GM18502 (cell line): Measurements from ENCODE around the gene SYNDIG1.
"Not testable (repeated sequence)": the region's sequence is repeated elsewhere in the genome, so short reads cannot be mapped to it uniquely, and the experiment has no call there.

Source experiments
- ATAC-seq: cut with Tn5 transposase; IDR thresholded peaks from one replicate; pipeline ENCODE4 v1.9.1; 2021; ENCODE audit warnings: mild to moderate bottlenecking; ENCODE audit not compliant: unreplicated experiment, poor library complexity

The SYNDIG1 gene

DNA sequence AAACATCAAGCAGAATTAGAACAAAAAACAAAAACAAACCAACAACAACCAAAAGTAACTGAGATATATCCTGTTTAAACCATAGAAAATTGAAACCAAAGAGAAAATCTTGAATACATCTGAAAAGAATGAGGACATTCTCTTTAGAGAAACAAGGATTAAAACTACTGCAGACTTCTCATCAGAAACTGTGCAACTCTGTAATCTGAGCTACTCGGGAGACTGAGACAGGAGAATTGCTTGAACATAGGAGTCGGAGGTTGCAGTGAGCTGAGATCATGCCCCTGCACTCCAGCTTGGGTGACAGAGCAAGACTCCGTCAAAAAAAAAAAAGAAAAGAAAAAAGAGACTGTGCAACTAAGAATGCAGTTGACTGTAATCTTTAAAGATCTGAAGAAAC is 153.4 kb downstream of the SYNDIG1 start:
- ATAC-seq = no peak

DNA sequence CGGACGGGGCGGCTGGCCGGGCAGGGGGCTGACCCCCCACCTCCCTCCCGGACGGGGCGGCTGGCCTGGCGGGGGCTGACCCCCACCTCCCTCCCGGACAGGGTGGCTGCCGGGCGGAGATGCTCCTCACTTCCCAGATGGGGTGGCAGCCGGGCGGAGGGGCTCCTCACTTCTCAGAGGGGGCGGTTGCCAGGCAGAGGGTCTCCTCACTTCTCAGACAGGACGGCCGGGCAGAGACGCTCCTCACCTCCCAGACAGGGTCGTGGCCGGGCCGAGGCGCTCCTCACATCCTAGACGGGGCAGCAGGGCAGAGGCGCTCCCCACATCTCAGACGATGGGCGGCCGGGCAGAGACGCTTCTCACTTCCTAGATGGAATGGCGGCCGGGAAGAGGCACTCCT is 156.7 kb downstream of the SYNDIG1 start:
- ATAC-seq = not testable (repeated sequence)

DNA sequence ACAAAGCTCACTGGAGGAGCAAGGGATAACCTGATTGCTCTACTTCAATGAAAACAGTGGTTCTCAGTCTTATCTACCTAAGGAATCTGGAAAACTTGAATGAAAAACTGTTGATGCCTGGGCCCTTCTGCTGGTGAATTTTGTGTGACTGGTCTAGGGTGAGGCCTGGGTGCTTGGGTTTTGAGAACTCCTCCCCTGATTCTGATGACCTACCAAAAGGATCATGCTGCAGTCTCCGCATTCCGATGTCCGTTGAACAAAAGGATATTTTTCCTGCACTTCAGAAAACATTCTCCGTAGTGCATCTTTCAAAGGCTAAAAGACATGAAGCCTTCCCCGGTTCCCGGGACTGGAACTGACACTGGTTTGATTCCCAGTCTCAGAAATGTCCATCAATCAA is 157.9 kb downstream of the SYNDIG1 start:
- no peak for ATAC-seq

DNA sequence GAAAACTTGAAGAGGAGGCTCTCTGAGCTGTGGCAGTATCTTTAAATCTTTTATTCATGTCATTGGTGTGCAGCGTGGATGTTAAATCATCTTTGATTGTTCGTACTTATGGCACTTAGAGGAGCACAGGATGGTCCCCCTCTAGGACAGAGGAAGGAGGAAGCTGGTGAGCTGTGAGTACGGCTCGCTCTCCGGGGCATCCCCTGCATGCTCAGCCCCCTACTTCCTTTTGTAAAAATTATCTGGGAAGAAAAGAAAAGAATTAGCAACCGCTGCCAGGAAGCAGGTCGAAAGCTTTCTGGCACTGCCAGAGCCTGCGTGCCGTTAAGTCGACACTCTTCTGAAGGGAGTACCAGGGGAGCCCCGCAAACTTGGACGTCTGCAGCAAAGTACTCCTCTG is 158.5 kb downstream of the SYNDIG1 start:
- ATAC-seq = no peak

DNA sequence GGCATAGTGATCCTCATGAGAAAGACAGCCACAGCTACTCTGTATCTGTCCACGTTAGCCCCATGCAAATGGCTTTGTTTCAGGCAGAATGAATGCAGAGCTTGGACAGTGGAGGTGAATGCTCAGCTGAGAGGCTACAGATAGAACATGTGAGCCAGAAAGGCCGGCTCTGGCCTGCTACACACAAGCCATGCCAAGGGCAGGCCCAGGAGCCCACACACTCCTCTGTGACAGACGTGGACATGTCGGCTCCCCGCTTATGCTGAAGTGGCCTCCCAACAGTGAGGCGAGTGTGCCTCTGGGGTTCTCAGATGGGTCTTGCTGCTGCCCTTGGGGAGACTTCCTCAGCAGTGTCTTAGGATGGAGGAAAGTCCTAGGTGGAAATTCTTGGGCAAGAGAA is 159.6 kb downstream of the SYNDIG1 start:
- ATAC-seq = no peak

DNA sequence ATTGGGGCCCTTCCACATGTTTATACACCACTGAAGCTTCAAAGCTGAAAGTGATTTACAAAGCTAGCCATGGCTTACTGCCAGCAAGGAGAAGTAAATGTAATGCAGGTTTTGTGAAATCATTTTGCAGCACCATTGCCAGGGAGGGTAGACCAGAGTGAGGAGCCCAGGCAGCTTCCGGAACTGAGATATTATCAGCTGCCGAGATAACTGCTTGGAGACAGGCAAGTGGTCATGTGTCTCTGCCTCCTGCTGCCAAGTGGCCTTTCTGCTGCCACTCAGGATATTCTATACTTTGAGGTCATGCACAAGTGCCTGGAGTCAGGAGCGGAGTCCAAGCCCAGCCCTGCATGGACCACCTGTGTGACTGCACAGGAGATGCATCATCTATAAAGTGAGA is 160.2 kb downstream of the SYNDIG1 start:
- no peak for ATAC-seq

DNA sequence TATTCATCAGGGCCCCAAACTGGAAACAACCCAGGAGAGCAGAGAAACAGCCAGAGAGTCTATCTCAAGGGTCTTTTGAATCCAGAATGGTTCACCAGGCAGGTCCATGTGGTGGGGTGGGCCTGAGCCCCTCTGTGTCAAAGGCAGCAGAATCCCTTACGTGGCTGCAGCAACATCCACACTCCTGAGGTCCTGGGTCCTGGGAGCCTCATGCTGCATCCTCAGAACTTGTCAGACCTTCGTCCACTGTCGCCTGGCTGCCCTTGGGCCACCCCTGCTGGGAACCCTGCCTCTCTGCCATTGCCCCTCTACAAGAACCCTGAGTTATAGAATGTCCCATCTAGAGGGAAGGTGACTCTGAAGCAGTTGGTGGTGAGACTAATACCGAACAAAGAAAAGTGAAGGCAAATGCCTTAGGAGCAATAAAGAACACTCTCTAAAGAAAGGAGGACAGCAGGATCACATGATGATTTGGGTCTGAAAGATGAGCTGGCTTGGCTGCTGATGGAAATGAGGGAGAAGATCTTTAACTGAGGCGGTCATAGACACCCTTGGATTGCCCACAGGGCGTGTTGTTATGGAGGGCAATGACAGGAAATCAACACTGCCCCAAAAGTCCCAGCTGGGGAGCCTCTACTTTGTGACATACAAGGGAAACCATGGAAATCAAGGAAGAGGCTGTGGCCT is 161.2 kb downstream of the SYNDIG1 start:
- ATAC-seq = no peak

DNA sequence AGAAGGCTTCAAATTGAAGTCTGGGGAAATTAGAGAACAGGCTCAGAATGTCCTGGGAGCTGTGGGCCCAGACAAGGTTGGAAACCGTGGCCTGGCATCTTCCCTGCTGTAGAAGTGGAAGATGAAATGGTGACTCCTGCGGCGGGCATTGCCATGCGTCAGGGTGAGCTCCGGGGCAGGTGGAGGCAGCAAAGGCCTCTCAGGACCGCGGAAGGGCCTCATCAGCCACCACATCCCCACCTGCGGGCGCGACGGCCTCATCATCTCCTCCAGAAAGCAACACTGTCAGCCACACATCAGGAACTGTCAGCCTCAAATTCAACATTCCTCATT is 161.7 kb downstream of the SYNDIG1 start:
- no peak for ATAC-seq

DNA sequence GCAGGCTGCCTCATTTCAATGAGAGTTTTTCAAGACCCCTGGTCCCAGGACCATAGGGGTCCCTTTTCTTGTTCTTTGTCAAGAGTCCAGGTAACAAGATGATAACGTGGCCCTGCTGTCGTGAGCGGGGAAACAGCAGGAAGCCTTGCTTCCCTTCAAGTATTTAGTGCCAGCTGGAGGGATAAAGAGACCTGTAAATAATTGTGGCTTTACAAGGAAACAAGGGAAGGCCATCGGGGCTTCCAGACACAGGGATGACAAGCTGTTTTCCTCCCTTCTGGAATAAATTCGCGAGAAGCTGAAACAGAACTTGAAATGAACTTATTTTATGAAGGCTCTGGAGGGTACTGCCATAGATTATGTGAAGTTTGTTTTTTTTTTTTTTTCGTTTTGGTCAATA is 163.2 kb downstream of the SYNDIG1 start:
- no peak for ATAC-seq

DNA sequence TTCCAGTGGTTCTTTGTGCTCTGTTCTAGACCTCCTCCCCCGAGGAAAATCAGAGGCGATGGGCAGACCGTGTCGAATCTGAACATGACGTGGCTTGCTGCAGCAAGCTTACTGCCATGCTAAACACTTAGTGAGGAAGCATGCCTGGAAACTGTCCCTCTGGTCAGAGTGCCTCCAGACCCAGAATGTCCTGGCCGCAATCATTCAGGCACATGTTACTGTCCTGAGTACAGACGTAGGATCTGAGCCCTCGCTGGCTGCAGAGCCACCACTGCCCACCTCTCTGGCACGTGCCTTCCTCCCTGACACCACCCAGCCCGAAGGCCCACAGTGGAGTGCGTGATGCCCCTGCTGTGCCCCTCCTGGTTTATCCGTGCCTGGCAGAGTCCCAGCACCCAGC is 163.6 kb downstream of the SYNDIG1 start:
- ATAC-seq = no peak

DNA sequence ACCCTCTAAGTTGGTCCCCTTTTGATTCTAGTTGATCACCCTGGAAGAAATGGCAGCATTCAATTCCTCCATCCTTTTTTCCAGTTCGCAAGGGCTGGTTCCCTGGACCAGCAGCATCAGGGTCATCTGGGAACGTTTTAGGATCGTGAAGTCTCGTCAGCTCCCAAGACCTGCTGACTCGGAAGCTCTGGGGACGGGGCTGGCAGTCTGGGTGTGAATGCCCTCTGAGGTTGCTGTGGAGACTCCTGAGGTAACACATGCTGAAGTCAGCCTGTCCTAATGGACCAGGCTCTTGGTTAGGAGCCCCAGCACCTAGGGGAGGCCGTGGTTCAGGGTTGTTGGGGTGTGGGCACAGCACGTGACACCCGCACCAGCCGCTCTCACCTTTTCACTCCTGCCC is 164.1 kb downstream of the SYNDIG1 start:
- ATAC-seq = no peak

DNA sequence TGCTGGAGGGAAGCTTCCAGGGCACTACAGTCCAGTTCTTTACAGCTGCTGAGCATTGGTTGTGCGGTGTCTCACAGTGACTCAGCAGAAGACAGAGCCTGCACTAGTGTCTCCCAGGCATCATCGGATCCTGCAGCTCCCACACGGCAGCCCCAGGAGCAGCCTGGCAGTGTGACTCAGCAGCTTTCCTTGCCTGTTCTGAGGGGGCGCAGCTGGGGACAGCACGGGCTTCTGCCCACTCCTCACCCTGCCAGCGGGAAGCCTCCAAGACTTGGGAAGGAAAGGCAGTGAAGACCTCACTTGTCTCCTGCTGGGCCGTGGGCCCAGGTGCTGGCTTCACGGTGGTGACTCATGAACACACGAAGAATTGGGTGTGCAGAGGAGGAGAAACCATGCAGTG is 165.4 kb downstream of the SYNDIG1 start:
- no peak for ATAC-seq

DNA sequence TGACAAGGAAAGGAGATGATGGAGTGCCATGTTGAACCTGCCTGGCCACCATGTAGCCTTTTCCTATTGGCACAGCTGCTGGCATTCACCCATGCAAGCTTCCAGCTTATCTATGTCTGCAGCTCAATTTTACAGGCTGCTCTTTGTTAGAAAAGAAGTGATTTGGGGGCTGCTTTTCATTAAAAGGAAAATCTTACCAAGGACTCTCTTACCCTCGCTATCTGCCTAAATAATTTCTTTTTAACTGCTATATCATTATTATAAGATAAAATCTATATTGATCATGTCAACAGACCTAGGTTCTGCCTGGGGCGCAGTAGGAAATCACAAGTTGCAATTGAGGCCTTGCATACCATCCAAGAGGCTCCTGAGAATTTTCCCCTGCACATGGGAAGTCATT is 167.2 kb downstream of the SYNDIG1 start:
- ATAC-seq = no peak

DNA sequence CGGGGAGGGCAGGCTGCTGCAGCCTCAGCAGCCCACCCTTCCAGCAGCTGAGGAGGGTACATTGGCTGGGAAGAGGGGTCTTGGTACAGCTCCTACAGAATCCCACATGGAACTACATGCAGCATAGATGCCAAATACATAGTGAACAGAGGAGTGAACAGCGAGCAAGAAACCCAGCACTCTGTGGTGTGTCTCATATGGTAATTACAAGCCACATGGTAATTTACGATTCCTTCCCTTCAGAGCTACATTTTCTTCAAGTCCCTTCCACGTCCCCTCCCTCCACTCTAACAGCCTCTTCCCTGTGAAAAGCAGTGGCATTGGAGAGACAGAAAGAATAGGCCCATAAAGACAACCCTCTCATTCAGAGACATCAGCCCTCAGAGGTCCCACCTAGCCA is 167.7 kb downstream of the SYNDIG1 start:
- no peak for ATAC-seq

DNA sequence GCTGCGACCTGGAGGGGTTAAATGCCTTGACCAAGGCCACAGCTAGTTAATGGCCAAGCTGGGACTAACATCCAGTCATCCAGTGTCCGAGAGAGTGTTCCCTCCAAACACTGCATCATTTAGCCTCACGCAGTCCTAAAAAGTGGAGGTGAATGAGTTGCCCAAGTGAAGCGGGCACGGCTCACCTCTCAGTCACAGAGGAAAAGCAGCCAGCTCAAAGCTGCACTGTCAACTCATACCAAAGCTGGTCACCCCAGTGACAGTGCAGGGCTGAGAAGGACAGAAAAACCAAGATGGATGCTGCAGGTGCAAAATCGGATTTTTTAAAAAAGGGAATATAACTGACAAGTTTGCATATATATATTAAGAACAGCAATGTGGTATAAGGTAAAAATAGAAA is 168.5 kb downstream of the SYNDIG1 start:
- no peak for ATAC-seq

DNA sequence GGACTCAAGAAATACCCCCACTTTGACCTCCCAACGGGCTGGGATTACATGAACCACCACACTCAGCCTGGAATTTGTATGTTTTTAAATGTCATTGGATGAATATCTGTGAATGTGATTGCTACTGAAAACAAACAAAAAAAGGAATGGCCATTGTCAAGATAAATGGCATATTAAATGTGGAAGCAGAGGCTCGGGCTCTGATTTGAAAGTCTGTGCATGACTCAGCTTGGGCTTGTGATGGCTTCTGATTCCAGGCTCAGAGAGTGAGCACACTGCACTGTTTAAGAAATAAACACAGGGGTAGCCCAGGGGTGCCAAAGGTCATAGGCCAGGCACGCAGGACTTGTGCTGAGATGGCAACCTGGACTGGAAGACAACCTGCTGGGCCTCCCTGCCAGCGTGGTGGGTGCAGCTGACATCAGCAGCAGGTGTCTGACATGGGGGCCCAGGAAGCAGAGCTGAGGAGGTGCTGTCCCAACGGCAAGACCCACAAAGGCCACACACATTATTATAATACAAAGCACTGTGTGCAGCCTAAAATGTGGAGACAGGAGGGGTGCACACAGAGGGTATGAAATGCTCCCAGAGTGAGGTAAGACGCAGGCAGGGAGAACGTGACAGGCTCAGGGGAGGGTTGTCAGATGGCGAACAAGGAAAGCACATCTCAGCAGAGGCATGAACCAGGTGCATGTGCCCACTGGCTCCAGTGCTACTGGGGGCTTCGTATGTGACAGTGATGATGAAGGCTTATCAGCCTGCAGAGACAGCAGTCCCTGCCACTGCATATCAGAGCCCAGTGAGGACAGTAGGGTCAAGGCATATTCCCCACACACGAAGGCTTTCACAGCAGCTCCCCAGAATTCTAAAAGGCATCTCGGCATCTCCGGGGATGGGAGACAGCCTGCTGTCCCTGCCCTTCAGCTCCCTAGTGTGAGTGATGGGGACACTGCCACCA is 169.4 kb downstream of the SYNDIG1 start:
- ATAC-seq = no peak

DNA sequence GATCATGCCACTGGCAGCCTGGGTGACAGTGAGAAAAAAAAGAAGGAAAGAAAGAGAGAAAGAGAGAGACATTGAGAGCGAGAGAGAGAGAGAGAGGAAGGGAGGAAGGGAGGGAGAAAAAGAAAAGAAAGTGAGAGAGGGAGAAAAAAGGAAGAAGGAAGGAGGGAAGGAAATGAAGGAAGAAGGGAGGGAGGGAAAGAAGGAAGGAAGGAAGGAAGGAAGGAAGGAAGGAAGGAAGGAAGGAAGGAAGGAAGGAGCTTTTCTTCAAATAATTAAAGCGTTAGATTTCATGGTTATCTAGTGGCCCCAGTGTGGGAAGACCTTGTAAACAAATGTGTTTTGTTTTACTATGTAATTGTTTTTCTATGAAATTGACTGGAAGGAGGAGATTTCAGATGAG is 170.8 kb downstream of the SYNDIG1 start:
- ATAC-seq = no peak

DNA sequence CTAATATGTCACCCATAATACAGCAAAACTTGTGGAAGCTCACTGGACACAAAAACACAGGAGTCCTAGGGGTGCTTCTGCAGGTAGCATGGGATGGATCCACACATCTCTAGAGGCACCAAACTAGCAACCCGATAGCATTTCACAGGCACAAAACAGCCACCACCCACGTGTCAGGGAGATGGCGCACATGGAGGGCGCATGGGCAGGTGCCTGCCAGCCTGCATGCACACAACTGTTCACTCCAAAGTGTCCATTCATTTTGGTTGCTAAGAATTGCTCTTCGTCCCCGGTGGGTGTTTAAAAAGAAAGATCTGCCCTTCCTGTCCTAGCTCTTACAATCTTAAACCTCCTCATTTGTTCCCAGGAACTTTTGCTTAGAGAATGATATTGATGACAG is 171.3 kb downstream of the SYNDIG1 start:
- ATAC-seq = no peak

DNA sequence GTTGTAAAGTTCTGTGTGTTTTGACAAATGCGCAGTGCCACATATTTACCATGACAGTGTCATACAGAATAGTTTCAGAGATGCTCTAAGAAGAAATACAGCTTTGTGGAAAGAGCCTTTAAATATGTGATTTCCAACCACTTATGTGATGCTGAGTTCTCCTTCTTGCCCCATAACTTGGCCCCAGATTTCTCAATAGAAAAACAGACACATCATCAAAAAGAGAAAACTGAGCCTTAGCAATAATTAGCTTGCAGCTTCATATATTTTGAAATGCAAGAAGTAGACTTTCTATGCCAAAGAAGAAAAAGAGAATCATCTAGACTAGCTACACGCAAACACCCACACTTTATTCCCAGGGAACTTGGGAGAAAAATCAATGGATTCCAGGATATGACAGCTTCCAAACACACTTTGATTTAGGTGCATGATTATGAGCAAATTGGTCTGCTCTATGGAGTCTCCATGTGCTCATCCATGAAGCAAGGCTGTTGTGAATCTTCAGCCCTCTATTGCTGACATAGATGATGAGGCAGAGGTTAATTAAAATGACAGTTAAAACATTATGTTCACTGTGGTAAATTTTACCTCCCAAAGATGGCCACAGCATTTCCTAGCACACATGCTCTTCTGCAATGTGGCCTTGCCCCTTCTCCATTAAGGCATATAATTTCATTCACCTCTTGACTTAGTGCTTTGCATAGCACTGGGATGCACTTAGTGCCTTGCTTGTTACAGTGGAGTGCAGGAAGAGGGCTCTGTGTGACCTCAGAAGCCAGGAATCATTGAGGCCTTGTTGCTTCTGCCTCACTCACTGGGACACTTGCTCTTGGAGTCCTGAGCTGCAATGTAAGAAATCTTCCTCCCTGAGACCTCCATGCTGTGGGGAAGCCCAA is 174.6 kb downstream of the SYNDIG1 start:
- ATAC-seq = no peak

DNA sequence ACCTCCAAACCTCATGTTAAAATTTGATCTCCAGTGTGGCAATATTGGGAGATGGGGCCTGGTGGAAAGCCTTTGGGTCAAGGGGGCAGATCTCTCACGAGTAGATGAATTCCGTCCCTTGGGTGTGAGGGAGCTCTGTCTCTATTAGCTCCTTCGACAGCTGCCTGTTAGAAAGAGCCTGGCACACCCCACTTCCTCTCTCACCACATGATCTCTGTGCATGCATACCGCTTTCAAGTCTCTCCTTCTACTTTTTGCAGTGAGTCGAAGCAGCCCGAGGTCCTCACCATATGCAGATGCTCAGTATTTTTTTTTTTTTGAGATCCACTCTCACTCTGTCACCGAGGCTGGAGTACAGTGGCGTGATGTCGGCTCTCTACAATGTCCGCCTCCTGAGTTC is 176.9 kb downstream of the SYNDIG1 start:
- no peak for ATAC-seq

DNA sequence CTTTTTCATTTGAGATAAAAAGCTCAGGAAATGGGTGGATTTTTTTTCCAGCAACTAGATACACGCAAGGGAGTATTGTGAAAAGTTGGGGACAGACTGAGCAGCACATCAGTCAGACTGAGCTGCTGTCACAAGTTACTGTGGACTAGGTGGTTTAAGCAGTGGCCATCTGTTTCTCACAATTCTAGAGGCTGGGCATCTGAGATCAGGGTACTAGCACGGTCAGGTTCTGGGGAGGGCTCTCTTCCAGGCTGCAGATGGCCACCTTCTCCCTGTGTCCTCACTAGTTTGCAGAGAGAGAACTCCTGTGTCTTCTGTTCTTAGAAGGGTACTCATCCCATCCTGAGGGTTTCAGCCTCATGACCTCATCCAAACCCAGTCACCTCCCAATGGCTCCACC is 178.3 kb downstream of the SYNDIG1 start:
- no peak for ATAC-seq
